DMS 273 (cell line): ENCODE data around the gene ABCA8.
A peak's percentile ranks its signal among the peaks of the same experiment; 100 is the strongest.
"Not testable (repeated sequence)": the region's sequence is repeated elsewhere in the genome, so short reads cannot be mapped to it uniquely, and the experiment has no call there.

Experiments
- DNase-seq: peaks from one replicate; lab custom pipeline; 2025; ENCODE audit not compliant: unreplicated experiment; lab: John Stamatoyannopoulos, UW

ABCA8 gene

DNA sequence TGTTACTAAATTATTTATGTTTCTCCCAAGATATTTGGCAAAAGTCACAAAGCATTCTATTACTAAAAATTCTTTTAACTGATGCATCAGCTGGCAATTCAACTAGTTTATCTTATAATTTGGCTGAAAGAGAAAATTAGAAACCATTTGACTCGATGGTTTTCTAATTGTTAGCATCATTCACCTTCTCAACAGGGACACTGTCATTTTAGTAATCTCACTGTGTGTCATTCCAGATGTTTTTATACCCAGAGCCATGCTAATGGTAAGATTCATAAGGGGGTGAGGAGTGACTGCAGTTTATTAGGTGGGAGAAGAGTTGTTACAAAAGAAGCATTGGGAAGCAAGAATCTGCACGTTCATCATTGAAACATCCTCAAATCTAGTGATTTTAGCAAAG is 124.9 kb downstream of the ABCA8 start:
- no peak for DNase-seq

- DNase-seq: no peak
Observed at GRCh38 chr17:68829211-68829610, 126.0 kb downstream of the ABCA8 start.

DNA sequence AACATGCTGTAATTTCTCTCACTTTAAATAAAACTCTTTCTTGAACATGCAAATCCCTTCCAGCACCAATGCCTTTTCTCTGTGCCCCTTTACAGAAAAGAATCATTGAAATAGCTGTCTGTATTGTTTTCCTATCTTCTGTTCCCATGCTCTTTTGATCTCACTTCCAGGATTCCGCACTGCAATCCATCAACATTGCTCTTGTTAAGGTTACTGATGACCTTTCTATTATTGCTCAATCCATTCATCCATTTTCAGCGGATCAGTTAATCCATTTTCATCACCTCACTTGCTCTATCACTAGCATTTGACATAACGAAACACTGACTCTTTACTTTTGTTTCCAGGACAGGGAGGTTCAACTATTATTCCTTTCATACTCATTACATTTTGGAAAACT is 130.5 kb downstream of the ABCA8 start:
- no peak for DNase-seq

DNA sequence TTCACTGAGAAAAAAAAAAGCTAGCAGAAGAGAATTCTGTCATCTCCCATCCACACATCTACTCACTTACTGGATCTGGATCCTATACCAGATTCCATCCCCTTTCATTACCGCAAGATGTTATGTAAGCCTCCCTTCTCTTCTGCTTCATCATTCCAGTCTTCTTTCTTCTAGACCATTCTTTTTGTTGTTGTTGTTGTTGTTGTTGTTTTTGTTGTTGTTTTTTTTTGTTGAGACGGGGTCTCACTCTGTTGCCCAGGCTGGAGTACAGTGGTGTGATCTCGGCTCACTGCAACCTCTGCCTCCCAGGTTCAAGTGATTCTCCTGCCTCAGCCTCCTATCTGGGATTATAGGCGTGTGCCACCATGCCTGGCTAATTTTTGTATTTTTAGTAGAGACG is 131.0 kb downstream of the ABCA8 start:
- not testable (repeated sequence) for DNase-seq

DNA sequence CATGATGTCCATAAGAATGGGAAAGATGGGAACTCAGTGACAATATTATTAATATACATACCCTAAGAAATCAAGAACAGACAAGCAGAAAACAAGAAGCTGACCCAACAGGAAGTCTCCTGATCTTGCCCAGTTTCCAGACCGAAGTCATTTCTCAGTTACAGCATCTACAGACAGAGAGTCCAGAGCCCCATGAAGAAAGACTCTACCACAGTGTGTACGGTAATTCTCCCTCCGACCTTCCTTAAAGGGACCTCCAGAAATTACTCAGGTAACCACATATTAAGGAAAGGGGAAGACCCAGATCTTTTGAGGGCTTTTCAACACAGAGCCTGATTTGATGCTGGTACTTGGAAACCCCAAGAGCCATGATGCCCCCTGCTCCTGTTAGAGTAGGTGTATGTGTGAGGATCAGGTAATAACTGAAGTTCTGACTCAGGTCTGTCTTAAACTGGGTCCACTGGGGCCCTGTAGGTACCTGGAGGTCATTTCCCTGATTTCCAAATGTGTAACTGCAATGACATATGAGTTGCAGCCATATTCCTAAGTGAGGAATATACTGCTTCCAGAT is 132.4 kb downstream of the ABCA8 start:
- no peak for DNase-seq

DNA sequence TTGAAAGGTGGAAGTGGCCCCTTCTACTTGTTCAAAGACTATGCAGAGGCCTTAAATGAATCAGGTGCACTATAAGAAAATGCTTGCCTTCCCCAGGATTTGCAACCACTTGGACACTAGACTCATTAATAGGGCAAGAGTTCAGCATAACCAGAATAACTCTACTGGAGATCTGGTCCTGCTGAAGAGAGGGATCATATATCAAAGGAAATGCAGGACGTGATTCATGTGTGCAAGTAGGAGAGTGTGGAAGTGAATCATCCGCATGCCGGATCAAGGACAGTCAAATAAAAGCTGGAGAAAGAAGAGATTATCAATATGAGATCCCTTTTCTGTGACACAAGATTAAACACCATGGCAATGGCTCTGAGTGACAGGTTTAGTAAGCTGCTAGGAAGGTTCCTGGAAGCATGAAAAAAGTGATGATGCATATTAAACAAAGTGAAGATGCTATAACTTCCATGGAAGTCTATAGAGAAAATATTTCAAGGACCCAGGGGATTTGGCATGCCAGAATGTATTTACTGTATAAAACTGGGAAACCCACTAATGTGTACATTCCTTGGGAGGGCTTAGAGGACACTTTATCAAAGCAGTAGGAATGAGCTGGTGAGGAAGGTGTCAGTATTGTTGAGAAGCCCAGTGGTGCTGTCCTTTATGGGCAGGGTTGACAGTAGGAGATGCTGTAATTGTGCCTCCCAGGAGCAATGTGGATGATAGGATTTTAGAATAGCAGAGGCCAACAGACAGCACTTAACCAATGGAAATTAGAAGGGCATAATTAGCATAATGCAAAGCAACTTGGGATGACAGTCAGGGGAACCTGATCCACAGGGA is 133.1 kb downstream of the ABCA8 start:
- peak; percentile 36 for DNase-seq

DNA sequence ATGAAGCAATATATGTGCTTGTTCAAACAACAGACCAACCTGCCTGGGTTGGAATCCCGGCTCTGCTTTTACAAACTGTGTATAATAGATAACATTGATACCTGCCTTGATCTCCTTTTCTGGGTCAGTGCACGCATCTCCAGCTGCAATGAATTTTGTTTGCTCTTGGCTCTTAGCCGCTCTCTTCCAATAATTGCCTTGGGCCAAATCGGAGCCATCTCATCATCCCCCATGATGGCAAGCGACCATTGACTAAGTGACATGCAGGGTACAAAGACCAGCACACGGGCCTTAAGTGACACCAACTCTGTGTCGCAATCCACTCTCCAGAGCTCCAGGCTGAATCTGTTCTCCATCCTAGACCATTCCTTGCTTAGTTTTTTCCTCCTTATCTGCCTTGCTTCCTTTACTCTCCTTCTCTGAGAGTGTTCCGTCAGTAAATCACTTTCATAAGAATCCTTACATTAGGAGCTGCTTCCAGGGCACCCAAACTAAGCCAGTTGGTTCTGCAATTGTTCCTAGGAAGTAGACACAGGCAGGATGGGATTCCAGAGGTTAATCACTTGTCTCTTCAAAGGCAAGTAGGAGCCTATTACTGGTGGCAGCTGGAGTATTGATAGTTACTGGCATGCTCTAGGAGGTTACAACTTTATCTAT is 134.2 kb downstream of the ABCA8 start:
- no peak for DNase-seq

- DNase-seq: no peak
Observed at GRCh38 chr17:68820476-68820824, 134.7 kb downstream of the ABCA8 start.

DNA sequence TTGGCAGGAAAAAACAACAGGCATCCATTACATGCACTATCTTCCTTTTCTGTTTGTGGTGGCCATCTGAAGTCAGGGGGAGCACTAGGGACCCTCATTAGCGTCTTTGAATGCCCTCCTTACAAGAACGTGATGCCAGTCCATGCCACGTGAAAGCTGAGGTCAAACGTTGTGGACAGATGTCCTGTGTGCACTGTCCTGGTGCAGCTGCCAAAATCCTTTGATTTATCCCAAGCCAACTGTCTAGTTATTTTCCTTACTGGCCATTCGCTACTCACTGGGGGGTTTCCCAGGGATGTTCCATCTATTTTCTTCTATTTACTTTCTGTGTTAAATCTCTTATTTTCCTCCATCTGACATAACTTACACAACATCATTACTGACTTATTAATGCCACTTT is 135.7 kb downstream of the ABCA8 start:
- peak; percentile 78 for DNase-seq
